ENCODE data around the gene TMUB2.

TMUB2 gene

GRCh38 chr17:44152875-44153274 lies 33.9 kb upstream of the TMUB2 start:
- no peak overlapping the region for H3K27ac ChIP-seq (ENCODE audit: low read length)
- TF ChIP-seq EZH2phosphoT487 (IDR thresholded peaks at IDR 0.05; ENCODE audit: low read depth), result no peak
- TF ChIP-seq CTCF (IDR thresholded peaks at IDR 0.05; ENCODE audit: low read depth, low read length), result no peak
- H3K4me3 ChIP-seq (ENCODE audit: low read length), result no peak overlapping the region
- H3K4me1 ChIP-seq (ENCODE audit: low read length), result no peaks in the 10 kb centered on the region
- no peak overlapping the region for H2AFZ ChIP-seq (ENCODE audit: low read depth, low read length)
- H4K20me1 ChIP-seq (ENCODE audit: insufficient read depth, low read length), result no peaks in the 10 kb centered on the region
- no peaks in the 10 kb centered on the region for H3K9me3 ChIP-seq (ENCODE audit: insufficient read depth, low read length)
- H3K27me3 ChIP-seq (ENCODE audit: low read depth, low read length), result no peaks in the 10 kb centered on the region
- H3K79me2 ChIP-seq (ENCODE audit: low read length), result peaks cover 26% of the 10 kb centered on the region
- no peak overlapping the region for H3K4me2 ChIP-seq (ENCODE audit: low read length)
- peaks cover 36% of the 10 kb centered on the region for H3K36me3 ChIP-seq (replicated peaks; ENCODE audit: low read depth, low read length)
- H3K9ac ChIP-seq (ENCODE audit: low read length), result no peak overlapping the region

DNA sequence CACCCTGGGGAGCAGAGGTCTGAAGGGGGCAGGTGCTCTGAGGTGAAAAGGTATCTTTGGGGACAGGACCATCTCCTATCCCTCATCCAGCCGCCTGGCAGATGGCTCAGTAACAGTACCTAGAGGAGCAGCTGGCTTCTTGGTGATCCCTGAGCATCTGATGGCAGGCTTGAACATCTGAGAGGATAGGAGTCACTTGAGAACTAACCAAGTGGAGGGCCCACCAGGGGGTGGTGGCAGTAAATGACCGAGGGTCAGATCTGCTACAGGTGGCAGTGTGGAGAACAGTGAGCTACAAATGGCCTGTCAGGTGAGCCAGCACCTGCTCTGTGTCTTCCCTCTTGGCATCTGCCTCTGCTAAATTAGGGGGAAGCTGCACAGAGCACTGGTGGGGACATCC lies 31.3 kb upstream of the TMUB2 start:
- Histone ChIP-seq H3K79me2 (ENCODE audit: low read length) (peaks cover 16% of the 10 kb centered on the region), H3K4me2 (ENCODE audit: low read length) (no peak overlapping the region), H3K27me3 (ENCODE audit: low read depth, low read length) (no peaks in the 10 kb centered on the region), H4K20me1 (ENCODE audit: insufficient read depth, low read length) (no peaks in the 10 kb centered on the region), H3K36me3 (replicated peaks; ENCODE audit: low read depth, low read length) (peaks cover 24% of the 10 kb centered on the region), H3K4me3 (ENCODE audit: low read length) (no peak overlapping the region), H3K9ac (ENCODE audit: low read length) (no peak overlapping the region), H3K4me1 (ENCODE audit: low read length) (peaks cover 12% of the 10 kb centered on the region), H2AFZ (ENCODE audit: low read depth, low read length) (no peak overlapping the region), H3K27ac (ENCODE audit: low read length) (no peak overlapping the region), H3K9me3 (ENCODE audit: insufficient read depth, low read length) (no peaks in the 10 kb centered on the region)
- TF ChIP-seq CTCF (IDR thresholded peaks at IDR 0.05; ENCODE audit: low read depth, low read length) (no peak), EZH2phosphoT487 (IDR thresholded peaks at IDR 0.05; ENCODE audit: low read depth) (no peak)

- peak overlapping the region; percentile 20; the same call in 1 of the 2 replicates for H3K4me2 ChIP-seq (ENCODE audit: low read length)
- no peak overlapping the region for H3K4me3 ChIP-seq (ENCODE audit: low read length)
- H4K20me1 ChIP-seq (ENCODE audit: insufficient read depth, low read length), result no peaks in the 10 kb centered on the region
- TF ChIP-seq CTCF (IDR thresholded peaks at IDR 0.05; ENCODE audit: low read depth, low read length) (no peak), EZH2phosphoT487 (IDR thresholded peaks at IDR 0.05; ENCODE audit: low read depth) (no peak)
- H3K27ac ChIP-seq (ENCODE audit: low read length), result peak overlapping the region; percentile 47
- H2AFZ ChIP-seq (ENCODE audit: low read depth, low read length), result no peak overlapping the region
- no peak overlapping the region for H3K9ac ChIP-seq (ENCODE audit: low read length)
- no peaks in the 10 kb centered on the region for H3K9me3 ChIP-seq (ENCODE audit: insufficient read depth, low read length)
- H3K79me2 ChIP-seq (ENCODE audit: low read length), result no peaks in the 10 kb centered on the region
- H3K36me3 ChIP-seq (replicated peaks; ENCODE audit: low read depth, low read length), result peaks cover 17% of the 10 kb centered on the region
- H3K27me3 ChIP-seq (ENCODE audit: low read depth, low read length), result no peaks in the 10 kb centered on the region
- peaks cover 12% of the 10 kb centered on the region for H3K4me1 ChIP-seq (ENCODE audit: low read length)
These were observed 27.1 kb upstream of the TMUB2 start for GRCh38 chr17:44159519-44160210.

- H3K4me2 ChIP-seq (ENCODE audit: low read length), result no peak overlapping the region
- no peak overlapping the region for H3K9ac ChIP-seq (ENCODE audit: low read length)
- no peak overlapping the region for H2AFZ ChIP-seq (ENCODE audit: low read depth, low read length)
- TF ChIP-seq CTCF (IDR thresholded peaks at IDR 0.05; ENCODE audit: low read depth, low read length), result no peak
- no peak for TF ChIP-seq EZH2phosphoT487 (IDR thresholded peaks at IDR 0.05; ENCODE audit: low read depth)
- H3K4me3 ChIP-seq (ENCODE audit: low read length), result no peak overlapping the region
- H3K9me3 ChIP-seq (ENCODE audit: insufficient read depth, low read length), result no peaks in the 10 kb centered on the region
- H3K27me3 ChIP-seq (ENCODE audit: low read depth, low read length), result no peaks in the 10 kb centered on the region
- peaks cover 9% of the 10 kb centered on the region for H3K4me1 ChIP-seq (ENCODE audit: low read length)
- H4K20me1 ChIP-seq (ENCODE audit: insufficient read depth, low read length), result no peaks in the 10 kb centered on the region
- H3K79me2 ChIP-seq (ENCODE audit: low read length), result no peaks in the 10 kb centered on the region
- no peaks in the 10 kb centered on the region for H3K36me3 ChIP-seq (replicated peaks; ENCODE audit: low read depth, low read length)
- no peak overlapping the region for H3K27ac ChIP-seq (ENCODE audit: low read length)
These were observed 22.3 kb upstream of the TMUB2 start for GRCh38 chr17:44164476-44164875.
